ENCODE measurements around the gene WRNIP1. TPM values are rescaled to one million over a fixed set of nuclear protein-coding genes. Genes with fewer than 3 reads are reported as not detected.
A peak's percentile ranks its signal among the peaks of the same experiment; 100 is the strongest.

The WRNIP1 gene
- total and polyA plus RNA-seq, 2 of the 4 experiments (the other 2 are of a cell fraction), result 43.7 to 47.1 TPM

DNA sequence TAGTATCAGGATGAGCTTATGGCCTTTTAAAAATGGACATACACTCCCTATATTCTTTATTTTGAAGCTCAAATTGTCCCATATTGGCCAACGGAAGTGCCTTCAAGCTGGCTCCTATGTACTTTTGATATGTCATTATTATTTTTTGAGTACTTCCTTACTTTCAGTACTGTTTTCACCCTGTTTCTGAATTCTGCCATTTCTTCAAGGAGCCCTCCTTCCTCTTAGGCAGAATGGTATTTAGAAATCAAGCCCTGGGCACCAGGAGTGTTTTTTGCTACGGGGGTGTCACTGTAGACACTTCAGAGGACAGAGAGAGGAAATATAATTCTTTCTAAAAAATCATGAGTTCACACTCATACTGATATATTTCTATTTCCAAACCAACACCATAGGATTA lies 9.0 kb upstream of the WRNIP1 start:
- ATAC-seq (ENCODE audit: low read depth), result no peak; the same call in 1 of the 2 replicates
- Histone ChIP-seq H4K20me1 (ENCODE audit: insufficient read depth, low read length) (no peaks in the 10 kb centered on the region; the same call in 1 of the 2 replicates), H3K9me1 (ENCODE audit: insufficient read depth, low read length) (peaks cover 3% of the 10 kb centered on the region), H3K27ac (ENCODE audit: insufficient read depth, low read length) (no peak overlapping the region), H2BK5ac (ENCODE audit: low read depth, low read length, poor library complexity, severe bottlenecking) (no peak overlapping the region), H3K36me3 (ENCODE audit: control insufficient read depth, insufficient read depth, low read length) (no peaks in the 10 kb centered on the region), H2BK20ac (ENCODE audit: low read depth, low read length) (peak overlapping the region; percentile 39; the same call in 1 of the 2 replicates), H3K56ac (ENCODE audit: extremely low read depth, insufficient read depth, low read length) (no peak overlapping the region), H3K18ac (ENCODE audit: low read depth, low read length) (peak overlapping the region; percentile 31; the same call in 1 of the 2 replicates), H2AFZ (replicated peaks; ENCODE audit: low read length, poor library complexity) (no peak overlapping the region), H3K14ac (replicated peaks; ENCODE audit: low read depth, low read length) (no peak overlapping the region), H3K4me2 (ENCODE audit: low read depth, low read length) (no peak overlapping the region), H2BK15ac (ENCODE audit: low read depth, low read length) (no peak overlapping the region), H4K8ac (ENCODE audit: low read depth in 2 of 2, low read length in 2 of 2) (no peak overlapping the region; a peak in 1 of 4 replicates), H3K4me3 (ENCODE audit: insufficient read depth, low read depth, low read length) (no peak overlapping the region), H2AK5ac (ENCODE audit: low read depth, low read length) (no peak overlapping the region), H3K4ac (ENCODE audit: low read depth, low read length) (no peak overlapping the region; the same call in 1 of the 2 replicates), H4K5ac (ENCODE audit: low read depth, low read length) (no peak overlapping the region), H3K27me3 (ENCODE audit: control insufficient read depth, insufficient read depth, low read length) (no peaks in the 10 kb centered on the region), H2BK120ac (ENCODE audit: low read depth, low read length) (peak overlapping the region; percentile 69), H2AK9ac (replicated peaks; ENCODE audit: low read depth, low read length, poor library complexity) (no peak overlapping the region), H3K4me1 (ENCODE audit: control insufficient read depth, insufficient read depth, low read length) (peaks cover 9% of the 10 kb centered on the region), H3K79me1 (ENCODE audit: low read depth in 1 of 2, low read length in 2 of 2) (peaks cover 0 to 4% of the 10 kb centered on the region in 2 experiments; a peak in 1 of 4 replicates), H3K9ac (ENCODE audit: low read depth, low read length) (no peak overlapping the region), H3K9me3 (ENCODE audit: control insufficient read depth, insufficient read depth, low read length) (no peaks in the 10 kb centered on the region), H3K23ac (ENCODE audit: low read depth, low read length) (no peak overlapping the region), H4K91ac (ENCODE audit: insufficient read depth, low read depth, low read length) (no peak overlapping the region)
- in situ Hi-C loops (cut with MboI; ENCODE audit: low sequenced_read_pairs) (loop anchor here (10.0 kb wide), 1 partner anchor 1161 kb away; no protein-coding TSS in a partner anchor), intact Hi-C loops (cut with micrococcal nuclease) (no loop called here), dilution Hi-C loops (cut with HindIII; ENCODE audit: low sequenced_read_pairs, unreplicated experiment) (no loop called here)
- ChIA-PET CTCF (interaction anchor here (1.5 to 2.5 kb wide), 2 partner anchors 10 to 18 kb away, joined by 3 to 11 read pairs; no protein-coding TSS in a partner anchor), POLR2A (ENCODE audit: unreplicated experiment) (no interaction called here)
- no peak for DNase-seq
- WGBS, 2 experiments (ENCODE audit: extremely low coverage in 2 of 2, insufficient read length in 1 of 2), result no CpG with 5 or more reads among the region's 2 CpGs
- TF ChIP-seq, protein P1, sequence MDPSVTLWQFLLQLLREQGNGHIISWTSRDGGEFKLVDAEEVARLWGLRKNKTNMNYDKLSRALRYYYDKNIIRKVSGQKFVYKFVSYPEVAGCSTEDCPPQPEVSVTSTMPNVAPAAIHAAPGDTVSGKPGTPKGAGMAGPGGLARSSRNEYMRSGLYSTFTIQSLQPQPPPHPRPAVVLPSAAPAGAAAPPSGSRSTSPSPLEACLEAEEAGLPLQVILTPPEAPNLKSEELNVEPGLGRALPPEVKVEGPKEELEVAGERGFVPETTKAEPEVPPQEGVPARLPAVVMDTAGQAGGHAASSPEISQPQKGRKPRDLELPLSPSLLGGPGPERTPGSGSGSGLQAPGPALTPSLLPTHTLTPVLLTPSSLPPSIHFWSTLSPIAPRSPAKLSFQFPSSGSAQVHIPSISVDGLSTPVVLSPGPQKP (IDR thresholded peaks at IDR 0.05; ENCODE audit: borderline replicate concordance, low read depth, low read length), result no peak
- TF ChIP-seq NFE2L2 (IDR thresholded peaks at IDR 0.05; ENCODE audit: low read depth, low read length) (no peak), MAFK (IDR thresholded peaks at IDR 0.05; ENCODE audit: low read depth, low read length) (no peak), MAZ (IDR thresholded peaks at IDR 0.05; ENCODE audit: borderline replicate concordance, low read depth, low read length) (no peak), CHD1 (IDR thresholded peaks at IDR 0.05; ENCODE audit: low read depth, low read length) (no peak), RCOR1 (IDR thresholded peaks at IDR 0.05; ENCODE audit: insufficient replicate concordance, low read length) (no peak), MXI1 (IDR thresholded peaks at IDR 0.05; ENCODE audit: borderline replicate concordance, low read depth, low read length) (no peak), CEBPB (IDR thresholded peaks at IDR 0.05; ENCODE audit: low read depth, low read length) (no peak), BHLHE40 (IDR thresholded peaks at IDR 0.05; ENCODE audit: low read depth, low read length) (no peak), POLR2A (IDR thresholded peaks at IDR 0.05; ENCODE audit: low read depth, low read length) (no peak), RAD21 (IDR thresholded peaks at IDR 0.05; ENCODE audit: low read length) (no peak)
- TF ChIP-seq, protein P2, sequence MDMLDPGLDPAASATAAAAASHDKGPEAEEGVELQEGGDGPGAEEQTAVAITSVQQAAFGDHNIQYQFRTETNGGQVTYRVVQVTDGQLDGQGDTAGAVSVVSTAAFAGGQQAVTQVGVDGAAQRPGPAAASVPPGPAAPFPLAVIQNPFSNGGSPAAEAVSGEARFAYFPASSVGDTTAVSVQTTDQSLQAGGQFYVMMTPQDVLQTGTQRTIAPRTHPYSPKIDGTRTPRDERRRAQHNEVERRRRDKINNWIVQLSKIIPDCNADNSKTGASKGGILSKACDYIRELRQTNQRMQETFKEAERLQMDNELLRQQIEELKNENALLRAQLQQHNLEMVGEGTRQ (IDR thresholded peaks at IDR 0.05; ENCODE audit: low read depth, low read length), result no peak
- TF ChIP-seq, protein P3, sequence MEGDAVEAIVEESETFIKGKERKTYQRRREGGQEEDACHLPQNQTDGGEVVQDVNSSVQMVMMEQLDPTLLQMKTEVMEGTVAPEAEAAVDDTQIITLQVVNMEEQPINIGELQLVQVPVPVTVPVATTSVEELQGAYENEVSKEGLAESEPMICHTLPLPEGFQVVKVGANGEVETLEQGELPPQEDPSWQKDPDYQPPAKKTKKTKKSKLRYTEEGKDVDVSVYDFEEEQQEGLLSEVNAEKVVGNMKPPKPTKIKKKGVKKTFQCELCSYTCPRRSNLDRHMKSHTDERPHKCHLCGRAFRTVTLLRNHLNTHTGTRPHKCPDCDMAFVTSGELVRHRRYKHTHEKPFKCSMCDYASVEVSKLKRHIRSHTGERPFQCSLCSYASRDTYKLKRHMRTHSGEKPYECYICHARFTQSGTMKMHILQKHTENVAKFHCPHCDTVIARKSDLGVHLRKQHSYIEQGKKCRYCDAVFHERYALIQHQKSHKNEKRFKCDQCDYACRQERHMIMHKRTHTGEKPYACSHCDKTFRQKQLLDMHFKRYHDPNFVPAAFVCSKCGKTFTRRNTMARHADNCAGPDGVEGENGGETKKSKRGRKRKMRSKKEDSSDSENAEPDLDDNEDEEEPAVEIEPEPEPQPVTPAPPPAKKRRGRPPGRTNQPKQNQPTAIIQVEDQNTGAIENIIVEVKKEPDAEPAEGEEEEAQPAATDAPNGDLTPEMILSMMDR (conservative IDR thresholded peaks at IDR 0.05; ENCODE audit: low read depth, low read length), result no peak
- BruUV-seq (replicated peaks), result no TSS peak

All from IMR-90 (cell line).